H1 (cell line): ENCODE measurements around the gene SMIM28. TPM values are rescaled to one million over a fixed set of nuclear protein-coding genes. Genes with fewer than 3 reads are reported as not detected.

ENCODE experiments used
- CTCF ChIA-PET: fragments of 300-600 bp; sonication (Branson Sonifier 250); formaldehyde crosslinking; loops from one replicate; lab custom pipeline; 2021; ENCODE audit not compliant: partially characterized antibody; lab: Charles Lee
- POLR2A ChIA-PET: fragments of 300-600 bp; sonication (Branson Sonifier 250); formaldehyde crosslinking; loops from one replicate; lab custom pipeline; 2021; ENCODE audit warnings: inconsistent platforms; ENCODE audit not compliant: partially characterized antibody; lab: Charles Lee
- DNase-seq, 2 experiments: peaks; one replicate each; pipeline versions ENCODE4 v3.0.0 to v3.0.0-alpha.2; 2010 to 2022; ENCODE audit warnings: low spot score in 2 of 2, low read depth in 1 of 2, mixed read lengths in 1 of 2
- FAIRE-seq: peaks from 2 replicates; lab custom pipeline; 2011; peaks lifted over from hg19 to GRCh38; lab: Jason Lieb, UNC
- H2AFZ ChIP-seq: 2 replicates; pipeline ENCODE4 v1.8.1; 2012; ENCODE audit warnings: low read length, inconsistent platforms
- H2AK5ac ChIP-seq: 2 replicates; pipeline ENCODE4 v1.6.1; 2013; ENCODE audit warnings: low read depth, low read length
- H2BK120ac ChIP-seq: replicated peaks from 2 replicates; pipeline ENCODE3; 2013; ENCODE audit warnings: low read depth, low read length, inconsistent platforms
- H2BK12ac ChIP-seq: 2 replicates; pipeline ENCODE4 v1.6.1; 2013; ENCODE audit warnings: low read depth, low read length
- H2BK15ac ChIP-seq: 2 replicates; pipeline ENCODE4 v1.6.1; 2013; ENCODE audit warnings: low read length
- H2BK20ac ChIP-seq: 2 replicates; pipeline ENCODE4 v1.6.1; 2013; ENCODE audit warnings: low read length
- H2BK5ac ChIP-seq: 2 replicates; pipeline ENCODE4 v1.6.1; 2013; ENCODE audit warnings: low read depth, low read length
- H3K14ac ChIP-seq: 2 replicates; pipeline ENCODE4 v1.6.1; 2013; ENCODE audit warnings: inconsistent platforms; ENCODE audit not compliant: insufficient read length
- H3K18ac ChIP-seq: 2 replicates; pipeline ENCODE4 v1.6.1; 2013; ENCODE audit warnings: low read length; ENCODE audit errors: extremely low read depth
- H3K23ac ChIP-seq: 2 replicates; pipeline ENCODE4 v1.6.1; 2013; ENCODE audit warnings: inconsistent platforms; ENCODE audit not compliant: insufficient read length
- H3K23me2 ChIP-seq: 2 replicates; pipeline ENCODE4 v1.6.1; 2013; ENCODE audit warnings: low read depth, low read length
- H3K27ac ChIP-seq: 2 replicates; pipeline ENCODE4 v1.6.1; 2011; ENCODE audit warnings: low read depth, low read length, inconsistent platforms
- H3K27me3 ChIP-seq, 4 experiments: replicated peaks in 1 of 4; 1 replicate in 1 of 4; 2 replicates in 3 of 4; pipeline versions ENCODE4 v1.6.1 to v1.8.1; 2011 to 2013; ENCODE audit warnings: low read length in 3 of 4, mild to moderate bottlenecking in 3 of 4, inconsistent platforms in 2 of 4, mixed read lengths in 2 of 4, moderate library complexity in 1 of 4; ENCODE audit not compliant: control insufficient read depth in 3 of 4, insufficient read depth in 3 of 4; ENCODE audit errors: extremely low read depth in 1 of 4
- H3K36me3 ChIP-seq, 4 experiments: 2 replicates each; pipeline versions ENCODE4 v1.6.1 to v1.8.1; 2011 to 2013; ENCODE audit warnings: mild to moderate bottlenecking in 4 of 4, low read length in 3 of 4, moderate library complexity in 2 of 4, control low read depth in 1 of 4, inconsistent platforms in 1 of 4; ENCODE audit not compliant: insufficient read depth in 4 of 4, control insufficient read depth in 2 of 4
- H3K4ac ChIP-seq: replicated peaks from 2 replicates; pipeline ENCODE3; 2013; ENCODE audit warnings: low read length, low read depth, mixed read lengths, inconsistent platforms; ENCODE audit not compliant: insufficient read length
- H3K4me1 ChIP-seq, 4 experiments: replicated peaks in 1 of 4; 1 replicate in 1 of 4; 2 replicates in 3 of 4; pipeline versions ENCODE4 v1.6.1 to v1.8.1; 2011 to 2013; ENCODE audit warnings: low read length in 3 of 4, inconsistent platforms in 2 of 4, mixed read lengths in 1 of 4; ENCODE audit not compliant: insufficient read depth in 4 of 4, control insufficient read depth in 3 of 4
- H3K4me2 ChIP-seq, 2 experiments: 2 replicates each; pipeline versions ENCODE4 v1.6.1 to v1.8.1; 2011 to 2013; ENCODE audit warnings: low read depth in 2 of 2, low read length in 2 of 2, control low read depth in 1 of 2, inconsistent platforms in 1 of 2, mild to moderate bottlenecking in 1 of 2; ENCODE audit not compliant: insufficient read depth in 1 of 2
- H3K4me3 ChIP-seq, 4 experiments: fragments of 200-600, 300-600 bp in 1 of 4; sonication (generic), shearing (Covaris generic), sonication (Bioruptor Twin) in 1 of 4; 2 replicates each; pipeline versions ENCODE4 v1.5.1 to v1.8.1; 2011 to 2016; ENCODE audit warnings: low read length in 4 of 4, low read depth in 3 of 4, control low read depth in 2 of 4, inconsistent platforms in 2 of 4, mild to moderate bottlenecking in 2 of 4, mixed read lengths in 1 of 4, moderate library complexity in 1 of 4; ENCODE audit not compliant: insufficient read depth in 2 of 4; ENCODE audit errors: extremely low read depth in 1 of 4
- H3K56ac ChIP-seq: replicated peaks from 2 replicates; pipeline ENCODE3; 2013; ENCODE audit warnings: low read depth, mild to moderate bottlenecking, mixed read lengths, low read length, inconsistent platforms; ENCODE audit not compliant: insufficient read length
- H3K79me1 ChIP-seq: 2 replicates; pipeline ENCODE4 v1.6.1; 2013; ENCODE audit warnings: low read depth, low read length, control low read depth
- H3K79me2 ChIP-seq, 2 experiments: 2 replicates each; pipeline versions ENCODE4 v1.6.1 to v1.8.1; 2012 to 2013; ENCODE audit warnings: low read length in 2 of 2, mild to moderate bottlenecking in 2 of 2, inconsistent platforms in 1 of 2; ENCODE audit not compliant: insufficient read depth in 2 of 2, control insufficient read depth in 1 of 2
- H3K9ac ChIP-seq, 4 experiments: replicated peaks in 1 of 4; 1 replicate in 1 of 4; 2 replicates in 3 of 4; pipeline versions ENCODE4 v1.6.1 to v1.8.1; 2011 to 2013; ENCODE audit warnings: low read depth in 3 of 4, low read length in 3 of 4, control low read depth in 2 of 4, mild to moderate bottlenecking in 2 of 4, moderate library complexity in 2 of 4, inconsistent platforms in 1 of 4; ENCODE audit errors: extremely low read depth in 1 of 4
- H3K9me3 ChIP-seq, 2 experiments: 2 replicates each; pipeline versions ENCODE4 v1.6.1 to v1.8.1; 2012 to 2013; ENCODE audit warnings: mild to moderate bottlenecking in 2 of 2, moderate library complexity in 2 of 2, control low read depth in 1 of 2, inconsistent platforms in 1 of 2, low read depth in 1 of 2, low read length in 1 of 2, mixed read lengths in 1 of 2; ENCODE audit not compliant: insufficient read depth in 2 of 2
- H4K20me1 ChIP-seq, 2 experiments: replicated peaks in 1 of 2; 2 replicates each; pipeline versions ENCODE3 to v1.8.1; 2011 to 2013; ENCODE audit warnings: inconsistent platforms in 2 of 2, low read length in 2 of 2, mild to moderate bottlenecking in 1 of 2; ENCODE audit not compliant: insufficient read depth in 2 of 2, control insufficient read depth in 1 of 2
- H4K5ac ChIP-seq: 2 replicates; pipeline ENCODE4 v1.6.1; 2013; ENCODE audit warnings: low read length, low read depth, mixed read lengths, inconsistent platforms; ENCODE audit not compliant: insufficient read length
- H4K8ac ChIP-seq: 2 replicates; pipeline ENCODE4 v1.8.0; 2013; ENCODE audit warnings: mild to moderate bottlenecking, moderate library complexity, low read length, inconsistent platforms; ENCODE audit not compliant: insufficient read depth; ENCODE audit errors: extremely low read depth
- H4K91ac ChIP-seq: replicated peaks from 2 replicates; pipeline ENCODE3; 2013; ENCODE audit warnings: low read length, mixed read lengths, inconsistent platforms; ENCODE audit not compliant: insufficient read length
- BCL11A ChIP-seq, 2 experiments: IDR thresholded peaks; one replicate each; pipeline ENCODE4 v1.6.1; 2011; ENCODE audit warnings: low read depth in 2 of 2, low read length in 2 of 2, mild to moderate bottlenecking in 2 of 2
- CBX5 ChIP-seq: fragments of 300-800, 300-1000 bp; sonication (generic); IDR thresholded peaks from 2 replicates; pipeline ENCODE4 v1.7.1; 2016; ENCODE audit warnings: antibody characterized with exemption, low read length, low read depth
- EGR1 ChIP-seq: IDR thresholded peaks from 2 replicates; pipeline ENCODE4 v1.6.1; 2011; ENCODE audit warnings: low read depth, low read length, borderline replicate concordance
- HDAC2 ChIP-seq, 2 experiments: fragments of 300-600 bp in 1 of 2; sonication (generic) in 1 of 2; IDR thresholded peaks; 2 replicates each; pipeline ENCODE4 v1.6.1; 2011 to 2012; ENCODE audit warnings: low read depth in 2 of 2, low read length in 2 of 2, mild to moderate bottlenecking in 2 of 2, moderate library complexity in 2 of 2, borderline replicate concordance in 1 of 2, inconsistent platforms in 1 of 2
- JUN ChIP-seq: IDR thresholded peaks from 2 replicates; pipeline ENCODE4 v1.6.1; 2011; ENCODE audit warnings: low read depth, mild to moderate bottlenecking, improper control_type of control experiment, low read length
- KDM1A ChIP-seq: fragments of 200-600, 300-600 bp; sonication (generic); IDR thresholded peaks from 2 replicates; pipeline ENCODE4 v1.7.1; 2016; ENCODE audit warnings: mild to moderate bottlenecking, low read length, borderline replicate concordance
- MAFK ChIP-seq: IDR thresholded peaks from 2 replicates; pipeline ENCODE4 v1.6.1; 2012; ENCODE audit warnings: low read depth, mild to moderate bottlenecking, improper control_type of control experiment, low read length
- NANOG ChIP-seq: IDR thresholded peaks from 2 replicates; pipeline ENCODE4 v1.6.1; 2011; ENCODE audit warnings: low read length, low read depth, mild to moderate bottlenecking, inconsistent platforms; ENCODE audit not compliant: insufficient read depth, poor library complexity, severe bottlenecking
- NRF1 ChIP-seq: IDR thresholded peaks from 2 replicates; pipeline ENCODE4 v1.6.1; 2011; ENCODE audit warnings: mild to moderate bottlenecking, low read depth, low read length, improper control_type of control experiment
- RBBP5 ChIP-seq: IDR thresholded peaks from 2 replicates; pipeline ENCODE4 v1.7.1; 2012; ENCODE audit warnings: low read depth, mild to moderate bottlenecking, inconsistent platforms, low read length, moderate library complexity, borderline replicate concordance
- SIRT6 ChIP-seq: IDR thresholded peaks from one replicate; pipeline ENCODE4 v1.7.1; 2012; ENCODE audit warnings: low read length, inconsistent platforms
- USF2 ChIP-seq: IDR thresholded peaks from 2 replicates; pipeline ENCODE4 v1.6.1; 2011; ENCODE audit warnings: low read length, improper control_type of control experiment
- WGBS, 2 experiments: shearing (Covaris generic) in 1 of 2; methylation state at CpG; one replicate each; pipeline versions ENCODE4 v1.1.6 to v1.1.7; 2013 to 2015; ENCODE audit warnings: low lambda C conversion rate in 2 of 2, mixed read lengths in 2 of 2, inconsistent platforms in 1 of 2, low coverage in 1 of 2, missing lambda C conversion rate in 1 of 2; ENCODE audit not compliant: insufficient replicate concordance in 2 of 2, insufficient coverage in 1 of 2, insufficient read length in 1 of 2; ENCODE audit errors: extremely low coverage in 1 of 2, missing lambda C conversion rate in 1 of 2; 5-methylcytosine and 5-hydroxymethylcytosine counted together
- polyA plus RNA-seq, 7 experiments: library from polyadenylated mRNA; depleted of rRNA in 3 of 7; stranded (reverse) in 5 of 7; unstranded in 2 of 7; fragments of >200 nt in 5 of 7; fragments of 200-250 nt in 2 of 7; gene quantifications; 1 replicate in 5 of 7; 2 replicates in 1 of 7; 4 replicates in 1 of 7; pipeline versions ENCODE4 v1.2.1 to v1.2.3, GENCODE V29; 2011 to 2013; ENCODE audit warnings: missing spikeins in 2 of 7, mixed read lengths in 2 of 7
- total RNA-seq: library from RNA; stranded (reverse); fragmentation: NEBNext Ultra II Directional; extraction: Animal tissue kit (Norgen Biotek cat#: 25700); gene quantifications from 2 replicates; pipeline ENCODE4 v1.2.1, GENCODE V29; 2021

SMIM28 gene
- total and polyA plus RNA-seq, 2 of the 8 experiments (the other 6 are each of a cell fraction or from before 2014, with no cell fraction given), result not detected

GRCh38 chr6:138415125-138415524 is 37.4 kb downstream of the SMIM28 start:
- H4K5ac ChIP-seq, result no peak overlapping the region
- no peak overlapping the region for H2BK5ac ChIP-seq
- no peak overlapping the region for H3K27ac ChIP-seq
- H4K91ac ChIP-seq, result no peak overlapping the region
- no peak overlapping the region for H3K23ac ChIP-seq
- H3K18ac ChIP-seq, result no peak overlapping the region
- no peak overlapping the region for H3K9ac ChIP-seq
- H3K4me2 ChIP-seq, result no peak overlapping the region
- no peaks in the 10 kb centered on the region for H3K9me3 ChIP-seq
- no peak overlapping the region for H3K14ac ChIP-seq
- ChIA-PET POLR2A (interaction anchor here (2.3 kb wide), 1 partner anchor 10 kb away, joined by 12 read pairs; the partner anchor contains the start of gene HEBP2), CTCF (interaction anchor here (0.9 to 1.6 kb wide), 4 partner anchors 10 to 299 kb away, joined by 3 to 4 read pairs (median 3); no protein-coding TSS in a partner anchor)
- H2AK5ac ChIP-seq, result no peak overlapping the region
- FAIRE-seq (no peak), DNase-seq (no peak)
- H2BK20ac ChIP-seq, result no peak overlapping the region
- no peaks in the 10 kb centered on the region for H3K23me2 ChIP-seq
- no peak overlapping the region for H3K4ac ChIP-seq
- WGBS, 2 experiments, result 95% methylated on average over 5 of the region's 5 CpGs; no CpG with 5 or more reads in 1 of the 2 experiments
- no peaks in the 10 kb centered on the region for H3K4me1 ChIP-seq
- H3K56ac ChIP-seq, result no peak overlapping the region
- H4K20me1 ChIP-seq, result no peaks in the 10 kb centered on the region
- no peaks in the 10 kb centered on the region for H3K27me3 ChIP-seq
- H4K8ac ChIP-seq, result no peak overlapping the region
- H3K79me1 ChIP-seq, result no peaks in the 10 kb centered on the region
- H3K4me3 ChIP-seq, result no peak overlapping the region
- no peak overlapping the region for H2BK12ac ChIP-seq
- no peak overlapping the region for H2BK120ac ChIP-seq
- peaks cover 7 to 21% (median 15%) of the 10 kb centered on the region in 4 experiments; a peak in 7 of 8 replicates for H3K36me3 ChIP-seq
- no peaks in the 10 kb centered on the region for H3K79me2 ChIP-seq
- no peak overlapping the region for H2AFZ ChIP-seq
- no peak overlapping the region for H2BK15ac ChIP-seq
- no peak for TF ChIP-seq BCL11A (IDR thresholded peaks at IDR 0.05; ENCODE audit: low read depth in 2 of 2, low read length in 2 of 2)
- no peak for TF ChIP-seq JUN
- TF ChIP-seq NRF1, result no peak
- TF ChIP-seq HDAC2 (IDR thresholded peaks at IDR 0.05; ENCODE audit: borderline replicate concordance in 1 of 2, low read depth in 2 of 2, low read length in 2 of 2), result no peak
- no peak for TF ChIP-seq SIRT6
- TF ChIP-seq KDM1A, result no peak
- no peak for TF ChIP-seq USF2
- no peak for TF ChIP-seq MAFK
- no peak for TF ChIP-seq RBBP5
- TF ChIP-seq CBX5, result no peak
- TF ChIP-seq EGR1, result no peak
- TF ChIP-seq NANOG, result no peak
